ENCODE results near the gene CFAP57. TPM values are rescaled to one million over a fixed set of nuclear protein-coding genes. Genes with fewer than 3 reads are reported as not detected.

CFAP57 gene
- total RNA-seq, 1 donor from 2014 or later = 0.17 TPM

GRCh38 chr1:43279666-43280065, 107.5 kb downstream of the CFAP57 start:
- no peak for DNase-seq

- DNase-seq = no peak
Observed at GRCh38 chr1:43280692-43281091, 108.6 kb downstream of the CFAP57 start.

GRCh38 chr1:43282220-43283195, 110.4 kb downstream of the CFAP57 start:
- DNase-seq = no peak

- no peak for DNase-seq
Observed at GRCh38 chr1:43284065-43284464, 111.9 kb downstream of the CFAP57 start.

- DNase-seq = no peak
Observed at GRCh38 chr1:43284546-43285110, 112.5 kb downstream of the CFAP57 start.

- no peak for DNase-seq
Observed at GRCh38 chr1:43285269-43285990, 113.3 kb downstream of the CFAP57 start, which contains the start of gene C1orf210. TSS of gene C1orf210 (minus strand) at chr1:43285581. CDS start at chr1:43283270, 2,311 bp downstream.

GRCh38 chr1:43286115-43286514, 114.0 kb downstream of the CFAP57 start:
- no peak for DNase-seq

- DNase-seq = no peak
Observed at GRCh38 chr1:43286533-43286932, 114.4 kb downstream of the CFAP57 start.

GRCh38 chr1:43288058-43288784, 116.1 kb downstream of the CFAP57 start:
- DNase-seq = no peak

GRCh38 chr1:43288785-43289706, 116.9 kb downstream of the CFAP57 start:
- DNase-seq = no peak

GRCh38 chr1:43292216-43292615, 120.1 kb downstream of the CFAP57 start:
- no peak for DNase-seq

- DNase-seq = no peak
Observed at GRCh38 chr1:43292679-43293078, 120.5 kb downstream of the CFAP57 start.

GRCh38 chr1:43293176-43293575, 121.0 kb downstream of the CFAP57 start:
- DNase-seq = no peak

- peak; percentile 87 for DNase-seq
Observed at GRCh38 chr1:43293896-43294760, 122.0 kb downstream of the CFAP57 start.

GRCh38 chr1:43294761-43295160, 122.6 kb downstream of the CFAP57 start:
- peak; percentile 73 for DNase-seq

- no peak for DNase-seq
Observed at GRCh38 chr1:43296207-43296606, 124.1 kb downstream of the CFAP57 start.

GRCh38 chr1:43298055-43298454, 125.9 kb downstream of the CFAP57 start:
- DNase-seq = no peak

GRCh38 chr1:43299101-43299500, 127.0 kb downstream of the CFAP57 start:
- peak; percentile 24 for DNase-seq

GRCh38 chr1:43300378-43301094, 128.4 kb downstream of the CFAP57 start, which contains the start of gene TIE1:
TSS of gene TIE1 (plus strand) at chr1:43300982. CDS start at chr1:43301072, 90 bp downstream.
- DNase-seq = peak; percentile 92
